Right lobe of liver (tissue), 6 donors: ENCODE results near the gene NBEA. TPM values are rescaled to one million over a fixed set of nuclear protein-coding genes. Genes with fewer than 3 reads are reported as not detected.

Source experiments
- ATAC-seq, 4 donors: fragments of 200-7000 bp; cut with Tn5 transposase; one replicate each; pipeline ENCODE4 v1.9.1; 2020; ENCODE audit warnings: mild to moderate bottlenecking in 4 of 4, moderate library complexity in 4 of 4
- DNase-seq, 3 donors: peaks; one replicate each; pipeline ENCODE4 v3.0.0-alpha.2; 2020
- H3K27ac ChIP-seq, 3 donors: fragments of 200-600 bp; one replicate each; pipeline ENCODE4 v1.8.0; 2022
- H3K27me3 ChIP-seq, 2 donors: fragments of 200-600 bp; one replicate each; pipeline ENCODE4 v1.8.0; 2022
- H3K36me3 ChIP-seq, 4 donors: fragments of 200-600 bp; sonication (generic) in 1 of 4; one replicate each; pipeline versions ENCODE4 v1.5.1 to v1.8.0; 2017 to 2022; ENCODE audit warnings: control low read depth in 1 of 4
- H3K4me1 ChIP-seq, 4 donors: fragments of 200-600 bp; sonication (generic) in 1 of 4; one replicate each; pipeline versions ENCODE4 v1.5.1 to v1.8.0; 2017 to 2022; ENCODE audit warnings: control low read depth in 1 of 4
- H3K4me3 ChIP-seq, 3 donors: fragments of 200-600 bp; one replicate each; pipeline ENCODE4 v1.8.0; 2022
- H3K9me3 ChIP-seq, 4 donors: fragments of 200-600 bp; sonication (generic) in 1 of 4; one replicate each; pipeline versions ENCODE4 v1.5.1 to v1.8.0; 2017 to 2022; ENCODE audit warnings: control low read depth in 1 of 4
- CTCF ChIP-seq, 4 donors: fragments of 200-600 bp in 3 of 4; fragments of 450-650 bp in 1 of 4; IDR thresholded peaks; one replicate each; pipeline versions ENCODE4 v1.5.1 to v1.8.0; 2016 to 2022; ENCODE audit warnings: antibody characterized with exemption in 4 of 4, mild to moderate bottlenecking in 2 of 4
- POLR2A ChIP-seq: fragments of 450-650 bp; IDR thresholded peaks from one replicate; pipeline ENCODE4 v1.6.1; 2017; ENCODE audit warnings: antibody characterized with exemption, mild to moderate bottlenecking
- WGBS: methylation state at CpG from one replicate; pipeline ENCODE4 v1.1.6; 2018; ENCODE audit warnings: low coverage, low lambda C conversion rate; ENCODE audit not compliant: insufficient coverage; ENCODE audit errors: missing lambda C conversion rate; 5-methylcytosine and 5-hydroxymethylcytosine counted together
- intact Hi-C, 2 donors: fragments of 100-400 bp; cut with DNase I; formaldehyde crosslinking; loops; one replicate each; pipeline versions ENCODE4 v1.11.2 to v1.14.1; 2022
- total RNA-seq, 6 experiments: library from RNA; depleted of rRNA in 2 of 6; stranded (reverse); fragments of >200 nt in 2 of 6; fragmentation: NEBNext Ultra II Directional in 3 of 6; extraction: Animal tissue kit (Norgen Biotek cat#: 25700) in 3 of 6; gene quantifications; one replicate each; pipeline versions ENCODE4 v1.1.0 to v1.2.4, GENCODE V29; 2016 to 2023
- donor health status: DM: no; HTN: yes; CAD: no.
- donor health status: DM: no; HTN: no; CAD: no.
- donor health status: DM: no; HTN: no; CAD: no.
- donor health status: DM: no; HTN: yes; CAD: no.
- donor health status: DM: no; HTN: yes; CAD: no.

NBEA gene
- total RNA-seq, 6 experiments from 2014 or later = 0.62 to 1.7 (median 0.75) TPM

- Histone ChIP-seq H3K27ac (no peak overlapping the region), H3K4me3 (no peak overlapping the region), H3K9me3 (no peaks in the 10 kb centered on the region), H3K36me3 (no peaks in the 10 kb centered on the region), H3K4me1 (no peaks in the 10 kb centered on the region), H3K27me3 (no peaks in the 10 kb centered on the region)
- intact Hi-C loops = no loop called here
- 66% methylated on average over 4 of the region's 4 CpGs for WGBS
- no peak for DNase-seq
- ATAC-seq = no peak
- TF ChIP-seq CTCF (IDR thresholded peaks at IDR 0.05) = no peak
- TF ChIP-seq POLR2A = no peak
Measured at GRCh38 chr13:35716186-35716585, 774.1 kb downstream of the NBEA start.

- intact Hi-C loops = no loop called here
- Histone ChIP-seq H3K4me1 (no peaks in the 10 kb centered on the region), H3K4me3 (no peak overlapping the region), H3K27ac (no peak overlapping the region), H3K9me3 (no peaks in the 10 kb centered on the region), H3K36me3 (no peaks in the 10 kb centered on the region), H3K27me3 (no peaks in the 10 kb centered on the region)
- DNase-seq (no peak), ATAC-seq (no peak)
- WGBS = 59% methylated on average over 2 of the region's 15 CpGs
- TF ChIP-seq CTCF (IDR thresholded peaks at IDR 0.05) = no peak
Measured at GRCh38 chr13:35716729-35717128, 774.7 kb downstream of the NBEA start.

GRCh38 chr13:35718084-35718483 is 776.0 kb downstream of the NBEA start:
- TF ChIP-seq POLR2A (no peak), CTCF (IDR thresholded peaks at IDR 0.05) (no peak)
- H3K27ac ChIP-seq = no peak overlapping the region
- H3K9me3 ChIP-seq = no peaks in the 10 kb centered on the region
- H3K36me3 ChIP-seq = no peaks in the 10 kb centered on the region
- ATAC-seq (no peak), DNase-seq (no peak)
- H3K27me3 ChIP-seq = no peaks in the 10 kb centered on the region
- no peak overlapping the region for H3K4me3 ChIP-seq
- H3K4me1 ChIP-seq = no peaks in the 10 kb centered on the region
- intact Hi-C loops = no loop called here
- WGBS = 41% methylated on average over 5 of the region's 5 CpGs

DNA sequence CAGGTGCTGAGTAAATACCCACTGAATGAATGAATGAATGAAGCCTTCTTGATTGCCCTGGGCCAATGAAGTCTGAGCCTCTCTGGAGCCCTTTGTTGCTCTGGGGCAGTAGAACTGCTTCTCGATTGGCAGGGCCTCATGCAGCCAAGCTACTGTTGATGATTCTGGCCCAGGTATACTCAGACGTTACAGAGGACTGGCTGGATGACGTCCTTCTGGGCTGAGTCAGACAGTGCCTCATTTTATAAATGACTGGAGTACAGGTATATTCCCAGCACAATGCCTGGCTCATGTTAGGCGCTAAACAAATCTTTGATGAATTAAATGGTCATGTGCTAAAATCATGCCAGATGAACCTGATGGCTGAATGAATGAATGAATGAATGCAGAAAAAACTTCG is 778.2 kb downstream of the NBEA start:
- 40% methylated on average over 5 of the region's 5 CpGs for WGBS

More for the DNA sequence above, 778.2 kb downstream of the NBEA start:
- no peak for TF ChIP-seq CTCF (IDR thresholded peaks at IDR 0.05)
- TF ChIP-seq POLR2A = no peak
- no peak for DNase-seq
- Histone ChIP-seq H3K36me3 (no peaks in the 10 kb centered on the region), H3K27me3 (no peaks in the 10 kb centered on the region), H3K4me1 (no peaks in the 10 kb centered on the region), H3K27ac (no peak overlapping the region), H3K9me3 (no peaks in the 10 kb centered on the region), H3K4me3 (no peak overlapping the region)
- intact Hi-C loops = no loop called here
- no peak for ATAC-seq
